ENCODE measurements around the gene MPEG1. TPM values are rescaled to one million over a fixed set of nuclear protein-coding genes. Genes with fewer than 3 reads are reported as not detected.

The MPEG1 gene
- polyA plus RNA-seq, 1 donor (not counting 4 experiments of a cell fraction or from before 2014, with no cell fraction given) = not detected

DNA sequence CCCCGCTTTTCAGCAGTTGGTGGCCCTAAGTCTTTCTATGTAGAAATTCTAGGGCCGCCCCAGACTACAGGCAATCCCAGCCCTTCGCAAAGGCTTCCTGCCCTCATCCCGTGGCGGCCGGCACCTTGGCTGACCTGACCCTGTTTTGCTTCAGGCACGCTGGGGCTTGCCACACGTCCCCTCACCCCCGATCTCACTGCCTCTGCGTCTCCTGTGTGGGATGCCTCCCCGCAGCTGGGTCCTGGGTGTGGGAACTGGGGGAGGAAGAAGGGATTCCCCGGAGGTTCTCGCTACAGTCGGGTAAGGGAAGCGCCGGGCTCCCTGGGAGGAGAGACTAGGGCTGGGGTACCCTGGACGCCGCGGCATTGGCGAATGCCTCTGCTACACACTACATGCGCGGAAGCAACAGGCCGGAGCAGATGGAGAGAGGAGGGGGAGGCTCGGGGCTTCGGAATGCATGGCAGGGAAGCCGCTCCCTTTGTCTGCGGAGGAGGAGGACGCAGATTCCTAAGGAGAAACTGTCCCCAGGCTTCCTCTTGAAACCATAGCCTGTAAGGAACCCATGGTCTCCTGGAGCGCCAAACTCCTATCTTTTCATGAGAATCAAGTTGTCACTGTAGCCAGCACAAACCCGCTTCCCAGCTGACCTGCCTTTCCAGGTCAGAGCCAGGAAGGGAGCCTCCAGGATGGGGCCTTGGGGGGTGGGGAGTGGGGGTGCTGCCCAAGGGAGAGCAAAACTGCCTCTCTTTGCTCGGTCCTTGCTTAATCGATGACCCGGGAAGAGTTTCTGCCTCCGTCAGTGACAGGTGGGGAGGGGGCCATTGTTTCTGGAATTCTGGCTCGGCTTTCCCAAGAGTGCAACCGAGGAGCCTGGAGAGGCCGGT, 39.4 kb downstream of the MPEG1 start:
- H2AFZ ChIP-seq (ENCODE audit: control insufficient read depth, low read length) = peak overlapping the region; percentile 89
- H3K79me2 ChIP-seq (ENCODE audit: control insufficient read depth, insufficient read depth, low read length) = no peaks in the 10 kb centered on the region
- peak overlapping the region; percentile 94 for H3K27ac ChIP-seq (ENCODE audit: control insufficient read depth, insufficient read depth, low read length)
- DNase-seq (ENCODE audit: low read depth, low spot score) (no peak), FAIRE-seq (no peak)
- H4K20me1 ChIP-seq (ENCODE audit: control insufficient read depth, extremely low read depth, insufficient read depth, low read length) = no peaks in the 10 kb centered on the region
- peak overlapping the region; percentile 98 for H3K4me2 ChIP-seq (ENCODE audit: control insufficient read depth, extremely low read depth, insufficient read depth, low read depth, low read length)
- no peaks in the 10 kb centered on the region for H3K9me3 ChIP-seq (ENCODE audit: control insufficient read depth, low read depth, low read length)
- H3K9me1 ChIP-seq (ENCODE audit: control insufficient read depth, extremely low read depth, insufficient read depth, low read length) = no peaks in the 10 kb centered on the region
- H3K4me3 ChIP-seq (ENCODE audit: control insufficient read depth in 2 of 3, extremely low read depth in 1 of 3, insufficient read depth in 2 of 3, low read depth in 1 of 3, low read length in 3 of 3) = peak overlapping the region; percentile 63 to 81 (median 67)
- dilution Hi-C loops (cut with MboI; ENCODE audit: extremely low pct_ligation_motif_present, low sequenced_read_pairs) = no loop called here
- peaks cover 36% of the 10 kb centered on the region for H3K4me1 ChIP-seq (ENCODE audit: control insufficient read depth, extremely low read depth, insufficient read depth, low read length)
- H3K27me3 ChIP-seq (ENCODE audit: control insufficient read depth, extremely low read depth, insufficient read depth, low read length) = no peaks in the 10 kb centered on the region
- TF ChIP-seq, protein P1, sequence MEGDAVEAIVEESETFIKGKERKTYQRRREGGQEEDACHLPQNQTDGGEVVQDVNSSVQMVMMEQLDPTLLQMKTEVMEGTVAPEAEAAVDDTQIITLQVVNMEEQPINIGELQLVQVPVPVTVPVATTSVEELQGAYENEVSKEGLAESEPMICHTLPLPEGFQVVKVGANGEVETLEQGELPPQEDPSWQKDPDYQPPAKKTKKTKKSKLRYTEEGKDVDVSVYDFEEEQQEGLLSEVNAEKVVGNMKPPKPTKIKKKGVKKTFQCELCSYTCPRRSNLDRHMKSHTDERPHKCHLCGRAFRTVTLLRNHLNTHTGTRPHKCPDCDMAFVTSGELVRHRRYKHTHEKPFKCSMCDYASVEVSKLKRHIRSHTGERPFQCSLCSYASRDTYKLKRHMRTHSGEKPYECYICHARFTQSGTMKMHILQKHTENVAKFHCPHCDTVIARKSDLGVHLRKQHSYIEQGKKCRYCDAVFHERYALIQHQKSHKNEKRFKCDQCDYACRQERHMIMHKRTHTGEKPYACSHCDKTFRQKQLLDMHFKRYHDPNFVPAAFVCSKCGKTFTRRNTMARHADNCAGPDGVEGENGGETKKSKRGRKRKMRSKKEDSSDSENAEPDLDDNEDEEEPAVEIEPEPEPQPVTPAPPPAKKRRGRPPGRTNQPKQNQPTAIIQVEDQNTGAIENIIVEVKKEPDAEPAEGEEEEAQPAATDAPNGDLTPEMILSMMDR (optimal IDR thresholded peaks at IDR 0.05 in 1 of 3, IDR thresholded peaks at IDR 0.05 in 1 of 3, conservative IDR thresholded peaks at IDR 0.05 in 1 of 3; ENCODE audit: extremely low read depth in 1 of 3, insufficient read depth in 2 of 3, low read length in 3 of 3) = no peak
- TF ChIP-seq EZH2 (IDR thresholded peaks at IDR 0.05; ENCODE audit: low read length) = no peak
- H3K9ac ChIP-seq (ENCODE audit: control insufficient read depth, extremely low read depth, insufficient read depth, low read length) = peak overlapping the region; percentile 72
- H3K36me3 ChIP-seq (ENCODE audit: control insufficient read depth in 2 of 2, extremely low read depth in 1 of 2, insufficient read depth in 2 of 2, low read length in 2 of 2) = peaks cover 0 to 2% of the 10 kb centered on the region in 2 experiments

GRCh38 chr11:59172345-59173079, 40.2 kb downstream of the MPEG1 start:
- peak overlapping the region; percentile 94 for H3K27ac ChIP-seq (ENCODE audit: control insufficient read depth, insufficient read depth, low read length)
- FAIRE-seq = no peak

More at GRCh38 chr11:59172345-59173079, 40.2 kb downstream of the MPEG1 start:
- DNase-seq (ENCODE audit: low read depth, low spot score) = no peak
- H3K36me3 ChIP-seq (ENCODE audit: control insufficient read depth in 2 of 2, extremely low read depth in 1 of 2, insufficient read depth in 2 of 2, low read length in 2 of 2) = peaks cover 0 to 2% of the 10 kb centered on the region in 2 experiments
- no peaks in the 10 kb centered on the region for H3K27me3 ChIP-seq (ENCODE audit: control insufficient read depth, extremely low read depth, insufficient read depth, low read length)
- dilution Hi-C loops (cut with MboI; ENCODE audit: extremely low pct_ligation_motif_present, low sequenced_read_pairs) = no loop called here
- peak overlapping the region; percentile 70 for H3K9ac ChIP-seq (ENCODE audit: control insufficient read depth, extremely low read depth, insufficient read depth, low read length)
- peak overlapping the region; percentile 89 for H2AFZ ChIP-seq (ENCODE audit: control insufficient read depth, low read length)
- no peaks in the 10 kb centered on the region for H4K20me1 ChIP-seq (ENCODE audit: control insufficient read depth, extremely low read depth, insufficient read depth, low read length)
- H3K9me3 ChIP-seq (ENCODE audit: control insufficient read depth, low read depth, low read length) = no peaks in the 10 kb centered on the region
- peak overlapping the region; percentile 98 for H3K4me2 ChIP-seq (ENCODE audit: control insufficient read depth, extremely low read depth, insufficient read depth, low read depth, low read length)
- H3K79me2 ChIP-seq (ENCODE audit: control insufficient read depth, insufficient read depth, low read length) = no peaks in the 10 kb centered on the region
- TF ChIP-seq, protein P1 (optimal IDR thresholded peaks at IDR 0.05 in 1 of 3, IDR thresholded peaks at IDR 0.05 in 1 of 3, conservative IDR thresholded peaks at IDR 0.05 in 1 of 3; ENCODE audit: extremely low read depth in 1 of 3, insufficient read depth in 2 of 3, low read length in 3 of 3) = no peak
- TF ChIP-seq EZH2 (IDR thresholded peaks at IDR 0.05; ENCODE audit: low read length) = no peak
- H3K4me3 ChIP-seq (ENCODE audit: control insufficient read depth in 2 of 3, extremely low read depth in 1 of 3, insufficient read depth in 2 of 3, low read depth in 1 of 3, low read length in 3 of 3) = peak overlapping the region; percentile 63 to 81 (median 67)
- H3K4me1 ChIP-seq (ENCODE audit: control insufficient read depth, extremely low read depth, insufficient read depth, low read length) = peaks cover 36% of the 10 kb centered on the region
- no peaks in the 10 kb centered on the region for H3K9me1 ChIP-seq (ENCODE audit: control insufficient read depth, extremely low read depth, insufficient read depth, low read length)
